HCT116 (cell line): ENCODE measurements around the gene ERMAP.

Experiments used
- CEBPB ChIP-seq: IDR thresholded peaks from 2 replicates; pipeline ENCODE4 v1.6.1; 2012; ENCODE audit warnings: low read depth
- CTCF ChIP-seq, 3 experiments: fragments of 200-600 bp in 1 of 3; sonication (generic) in 1 of 3; IDR thresholded peaks in 2 of 3; conservative IDR thresholded peaks in 1 of 3; 2 replicates each; pipeline ENCODE4 v1.5.1; 2012 to 2017; ENCODE audit warnings: low read depth in 2 of 3, low read length in 2 of 3, antibody characterized with exemption in 1 of 3, borderline replicate concordance in 1 of 3, control low read depth in 1 of 3, mild to moderate bottlenecking in 1 of 3, mixed read lengths in 1 of 3, mixed run types in 1 of 3, moderate library complexity in 1 of 3; ENCODE audit not compliant: insufficient read depth in 1 of 3
- EGR1 ChIP-seq: IDR thresholded peaks from 2 replicates; pipeline ENCODE4 v1.6.1; 2012; ENCODE audit warnings: low read depth
- EZH2 ChIP-seq: fragments of 200-600 bp; sonication (generic); IDR thresholded peaks from 2 replicates; pipeline ENCODE4 v1.6.1; 2017; ENCODE audit warnings: antibody characterized with exemption, mixed run types
- EZH2phosphoT487 ChIP-seq: fragments of 200-600 bp; IDR thresholded peaks from 2 replicates; pipeline ENCODE4 v1.6.1; 2018; ENCODE audit warnings: antibody characterized with exemption, borderline replicate concordance
- POLR2A ChIP-seq: IDR thresholded peaks from 2 replicates; pipeline ENCODE4 v1.7.0; 2011; ENCODE audit warnings: borderline replicate concordance; ENCODE audit not compliant: insufficient read depth, insufficient read length; ENCODE audit errors: extremely low read depth
- POLR2AphosphoS5 ChIP-seq: IDR thresholded peaks from 2 replicates; pipeline ENCODE4 v1.6.1; 2011; ENCODE audit warnings: mild to moderate bottlenecking, low read depth, low read length, moderate library complexity
- RAD21 ChIP-seq: IDR thresholded peaks from 2 replicates; pipeline ENCODE4 v1.6.1; 2012; ENCODE audit warnings: low read depth, mild to moderate bottlenecking
- SIN3A ChIP-seq: IDR thresholded peaks from 2 replicates; pipeline ENCODE4 v1.6.1; 2012; ENCODE audit warnings: low read depth
- SRF ChIP-seq: IDR thresholded peaks from 2 replicates; pipeline ENCODE4 v1.6.1; 2012; ENCODE audit warnings: low read depth
- ZFX ChIP-seq: fragments of 450-650 bp; IDR thresholded peaks from 2 replicates; pipeline ENCODE4 v1.6.1; 2017
- ZNF274 ChIP-seq: fragments of 200-500 bp; sonication (Bioruptor generic); IDR thresholded peaks from 2 replicates; pipeline ENCODE4 v1.6.1; 2014; ENCODE audit warnings: mild to moderate bottlenecking, low read depth, low read length, inconsistent platforms
- TF ChIP-seq, protein P1 (sequence below): IDR thresholded peaks from 2 replicates; pipeline ENCODE4 v1.6.1; 2011; ENCODE audit warnings: mild to moderate bottlenecking, low read length, moderate library complexity; ENCODE audit not compliant: insufficient replicate concordance; ENCODE audit errors: extremely low read depth
- TF ChIP-seq, protein P2 (sequence below): IDR thresholded peaks from 2 replicates; pipeline ENCODE4 v1.6.1; 2012; ENCODE audit warnings: low read depth

DNA sequence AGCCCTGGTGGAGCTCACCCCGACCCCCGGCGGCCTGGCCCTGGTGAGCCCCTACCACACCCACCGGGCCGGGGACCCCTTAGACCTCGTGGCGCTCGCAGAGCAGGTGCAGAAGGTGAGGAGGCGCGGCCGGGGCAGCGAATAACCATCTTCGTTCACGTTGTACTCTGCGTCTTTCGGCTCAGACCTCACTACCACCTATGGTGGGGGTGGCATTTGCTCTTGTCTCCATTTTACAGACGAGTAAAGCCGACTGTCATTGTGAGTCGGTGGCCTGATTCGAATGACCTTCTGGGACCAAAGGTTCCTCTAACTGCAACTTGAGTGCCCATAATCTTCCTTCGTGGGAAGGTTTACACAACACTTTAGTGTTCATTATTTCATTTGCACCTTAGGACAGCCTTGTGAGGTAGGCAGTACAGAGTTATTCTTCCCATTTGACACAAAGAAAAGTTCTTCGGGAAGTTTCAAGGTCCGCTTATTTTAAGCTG, 49.4 kb upstream of the ERMAP start:
- TF ChIP-seq, protein P1, sequence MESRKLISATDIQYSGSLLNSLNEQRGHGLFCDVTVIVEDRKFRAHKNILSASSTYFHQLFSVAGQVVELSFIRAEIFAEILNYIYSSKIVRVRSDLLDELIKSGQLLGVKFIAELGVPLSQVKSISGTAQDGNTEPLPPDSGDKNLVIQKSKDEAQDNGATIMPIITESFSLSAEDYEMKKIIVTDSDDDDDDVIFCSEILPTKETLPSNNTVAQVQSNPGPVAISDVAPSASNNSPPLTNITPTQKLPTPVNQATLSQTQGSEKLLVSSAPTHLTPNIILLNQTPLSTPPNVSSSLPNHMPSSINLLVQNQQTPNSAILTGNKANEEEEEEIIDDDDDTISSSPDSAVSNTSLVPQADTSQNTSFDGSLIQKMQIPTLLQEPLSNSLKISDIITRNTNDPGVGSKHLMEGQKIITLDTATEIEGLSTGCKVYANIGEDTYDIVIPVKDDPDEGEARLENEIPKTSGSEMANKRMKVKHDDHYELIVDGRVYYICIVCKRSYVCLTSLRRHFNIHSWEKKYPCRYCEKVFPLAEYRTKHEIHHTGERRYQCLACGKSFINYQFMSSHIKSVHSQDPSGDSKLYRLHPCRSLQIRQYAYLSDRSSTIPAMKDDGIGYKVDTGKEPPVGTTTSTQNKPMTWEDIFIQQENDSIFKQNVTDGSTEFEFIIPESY = no peak
- TF ChIP-seq SIN3A (no peak), CTCF (IDR thresholded peaks at IDR 0.05 in 2 of 3, conservative IDR thresholded peaks at IDR 0.05 in 1 of 3; ENCODE audit: borderline replicate concordance in 1 of 3, insufficient read depth in 1 of 3, low read depth in 2 of 3, low read length in 2 of 3) (no peak), EZH2phosphoT487 (no peak), EZH2 (no peak), CEBPB (no peak), ZNF274 (no peak), SRF (no peak), EGR1 (no peak), POLR2AphosphoS5 (no peak), ZFX (no peak), RAD21 (no peak), POLR2A (no peak)
- TF ChIP-seq, protein P2, sequence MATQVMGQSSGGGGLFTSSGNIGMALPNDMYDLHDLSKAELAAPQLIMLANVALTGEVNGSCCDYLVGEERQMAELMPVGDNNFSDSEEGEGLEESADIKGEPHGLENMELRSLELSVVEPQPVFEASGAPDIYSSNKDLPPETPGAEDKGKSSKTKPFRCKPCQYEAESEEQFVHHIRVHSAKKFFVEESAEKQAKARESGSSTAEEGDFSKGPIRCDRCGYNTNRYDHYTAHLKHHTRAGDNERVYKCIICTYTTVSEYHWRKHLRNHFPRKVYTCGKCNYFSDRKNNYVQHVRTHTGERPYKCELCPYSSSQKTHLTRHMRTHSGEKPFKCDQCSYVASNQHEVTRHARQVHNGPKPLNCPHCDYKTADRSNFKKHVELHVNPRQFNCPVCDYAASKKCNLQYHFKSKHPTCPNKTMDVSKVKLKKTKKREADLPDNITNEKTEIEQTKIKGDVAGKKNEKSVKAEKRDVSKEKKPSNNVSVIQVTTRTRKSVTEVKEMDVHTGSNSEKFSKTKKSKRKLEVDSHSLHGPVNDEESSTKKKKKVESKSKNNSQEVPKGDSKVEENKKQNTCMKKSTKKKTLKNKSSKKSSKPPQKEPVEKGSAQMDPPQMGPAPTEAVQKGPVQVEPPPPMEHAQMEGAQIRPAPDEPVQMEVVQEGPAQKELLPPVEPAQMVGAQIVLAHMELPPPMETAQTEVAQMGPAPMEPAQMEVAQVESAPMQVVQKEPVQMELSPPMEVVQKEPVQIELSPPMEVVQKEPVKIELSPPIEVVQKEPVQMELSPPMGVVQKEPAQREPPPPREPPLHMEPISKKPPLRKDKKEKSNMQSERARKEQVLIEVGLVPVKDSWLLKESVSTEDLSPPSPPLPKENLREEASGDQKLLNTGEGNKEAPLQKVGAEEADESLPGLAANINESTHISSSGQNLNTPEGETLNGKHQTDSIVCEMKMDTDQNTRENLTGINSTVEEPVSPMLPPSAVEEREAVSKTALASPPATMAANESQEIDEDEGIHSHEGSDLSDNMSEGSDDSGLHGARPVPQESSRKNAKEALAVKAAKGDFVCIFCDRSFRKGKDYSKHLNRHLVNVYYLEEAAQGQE = no peak
